Measurements from ENCODE around the gene SDHC.

The SDHC gene

DNA sequence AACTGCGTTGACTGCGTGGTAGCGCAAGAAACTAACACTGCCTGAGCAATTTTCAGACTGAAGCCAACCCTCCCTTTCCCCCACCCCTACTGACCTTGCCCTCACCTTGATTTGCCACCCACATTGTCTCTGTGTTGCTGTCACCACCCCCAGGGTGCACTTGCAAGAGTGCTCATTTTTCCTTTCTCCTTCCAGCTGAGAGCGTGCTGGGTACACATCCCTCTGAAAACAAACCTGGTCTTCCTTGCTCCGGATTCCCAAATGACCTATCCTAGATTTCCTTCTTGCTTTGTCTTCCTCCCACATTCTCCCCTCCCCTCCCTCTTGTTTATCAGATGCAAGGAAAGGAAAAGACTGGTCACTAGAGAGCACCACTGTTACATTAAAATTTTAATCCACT, 28.7 kb upstream of the SDHC start:
- H3F3A ChIP-seq (ENCODE audit: low read depth): no peaks in the 10 kb centered on the region
- H3K79me2 ChIP-seq (ENCODE audit: insufficient read depth, low read length): no peaks in the 10 kb centered on the region
- no peaks in the 10 kb centered on the region for H3K36me3 ChIP-seq (ENCODE audit: insufficient read depth, low read length)
- no peak for TF ChIP-seq EZH2phosphoT487 (IDR thresholded peaks at IDR 0.05; ENCODE audit: borderline replicate concordance)
- TF ChIP-seq, protein P1, sequence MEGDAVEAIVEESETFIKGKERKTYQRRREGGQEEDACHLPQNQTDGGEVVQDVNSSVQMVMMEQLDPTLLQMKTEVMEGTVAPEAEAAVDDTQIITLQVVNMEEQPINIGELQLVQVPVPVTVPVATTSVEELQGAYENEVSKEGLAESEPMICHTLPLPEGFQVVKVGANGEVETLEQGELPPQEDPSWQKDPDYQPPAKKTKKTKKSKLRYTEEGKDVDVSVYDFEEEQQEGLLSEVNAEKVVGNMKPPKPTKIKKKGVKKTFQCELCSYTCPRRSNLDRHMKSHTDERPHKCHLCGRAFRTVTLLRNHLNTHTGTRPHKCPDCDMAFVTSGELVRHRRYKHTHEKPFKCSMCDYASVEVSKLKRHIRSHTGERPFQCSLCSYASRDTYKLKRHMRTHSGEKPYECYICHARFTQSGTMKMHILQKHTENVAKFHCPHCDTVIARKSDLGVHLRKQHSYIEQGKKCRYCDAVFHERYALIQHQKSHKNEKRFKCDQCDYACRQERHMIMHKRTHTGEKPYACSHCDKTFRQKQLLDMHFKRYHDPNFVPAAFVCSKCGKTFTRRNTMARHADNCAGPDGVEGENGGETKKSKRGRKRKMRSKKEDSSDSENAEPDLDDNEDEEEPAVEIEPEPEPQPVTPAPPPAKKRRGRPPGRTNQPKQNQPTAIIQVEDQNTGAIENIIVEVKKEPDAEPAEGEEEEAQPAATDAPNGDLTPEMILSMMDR (conservative IDR thresholded peaks at IDR 0.05; ENCODE audit: low read length): no peak
- no peak overlapping the region for H2AFZ ChIP-seq (ENCODE audit: low read length)
- no peaks in the 10 kb centered on the region for H3K9me3 ChIP-seq (ENCODE audit: insufficient read depth, low read depth, low read length)
- no peak overlapping the region for H3K4me2 ChIP-seq (ENCODE audit: low read depth, low read length, poor library complexity, severe bottlenecking)
- H4K20me1 ChIP-seq (ENCODE audit: insufficient read depth, low read length, poor library complexity, severe bottlenecking): no peaks in the 10 kb centered on the region
- H3K4me1 ChIP-seq (ENCODE audit: insufficient read depth, low read length, poor library complexity, severe bottlenecking): no peaks in the 10 kb centered on the region
- H3K4me3 ChIP-seq (ENCODE audit: low read length, poor library complexity, severe bottlenecking): no peak overlapping the region
- peaks cover 3% of the 10 kb centered on the region for H3K27me3 ChIP-seq (ENCODE audit: insufficient read depth, low read length, poor library complexity, severe bottlenecking)
- no peaks in the 10 kb centered on the region for H3K9me2 ChIP-seq (replicated peaks; ENCODE audit: low read depth, low read length)
- no peak overlapping the region for H3K9ac ChIP-seq (ENCODE audit: low read depth, low read length, poor library complexity, severe bottlenecking)

- no peaks in the 10 kb centered on the region for H3F3A ChIP-seq (ENCODE audit: low read depth)
- no peaks in the 10 kb centered on the region for H3K9me2 ChIP-seq (replicated peaks; ENCODE audit: low read depth, low read length)
- H3K4me1 ChIP-seq (ENCODE audit: insufficient read depth, low read length, poor library complexity, severe bottlenecking): no peaks in the 10 kb centered on the region
- TF ChIP-seq, protein P1 (conservative IDR thresholded peaks at IDR 0.05; ENCODE audit: low read length): no peak
- TF ChIP-seq EZH2phosphoT487 (IDR thresholded peaks at IDR 0.05; ENCODE audit: borderline replicate concordance): no peak
- H4K20me1 ChIP-seq (ENCODE audit: insufficient read depth, low read length, poor library complexity, severe bottlenecking): no peaks in the 10 kb centered on the region
- peaks cover 3% of the 10 kb centered on the region for H3K27me3 ChIP-seq (ENCODE audit: insufficient read depth, low read length, poor library complexity, severe bottlenecking)
- no peak overlapping the region for H3K9ac ChIP-seq (ENCODE audit: low read depth, low read length, poor library complexity, severe bottlenecking)
- H3K9me3 ChIP-seq (ENCODE audit: insufficient read depth, low read depth, low read length): no peaks in the 10 kb centered on the region
- no peaks in the 10 kb centered on the region for H3K36me3 ChIP-seq (ENCODE audit: insufficient read depth, low read length)
- no peak overlapping the region for H3K4me2 ChIP-seq (ENCODE audit: low read depth, low read length, poor library complexity, severe bottlenecking)
- H3K4me3 ChIP-seq (ENCODE audit: low read length, poor library complexity, severe bottlenecking): no peak overlapping the region
- no peak overlapping the region for H2AFZ ChIP-seq (ENCODE audit: low read length)
- no peaks in the 10 kb centered on the region for H3K79me2 ChIP-seq (ENCODE audit: insufficient read depth, low read length)
These were observed 26.6 kb upstream of the SDHC start for GRCh38 chr1:161287482-161288054.

GRCh38 chr1:161290779-161291178, 23.4 kb upstream of the SDHC start:
- Histone ChIP-seq H3F3A (ENCODE audit: low read depth) (no peaks in the 10 kb centered on the region), H3K9me2 (replicated peaks; ENCODE audit: low read depth, low read length) (no peaks in the 10 kb centered on the region), H3K79me2 (ENCODE audit: insufficient read depth, low read length) (no peaks in the 10 kb centered on the region), H3K9ac (ENCODE audit: low read depth, low read length, poor library complexity, severe bottlenecking) (no peak overlapping the region), H3K4me1 (ENCODE audit: insufficient read depth, low read length, poor library complexity, severe bottlenecking) (no peaks in the 10 kb centered on the region), H4K20me1 (ENCODE audit: insufficient read depth, low read length, poor library complexity, severe bottlenecking) (no peaks in the 10 kb centered on the region), H3K4me3 (ENCODE audit: low read length, poor library complexity, severe bottlenecking) (no peak overlapping the region), H3K4me2 (ENCODE audit: low read depth, low read length, poor library complexity, severe bottlenecking) (no peak overlapping the region), H3K27me3 (ENCODE audit: insufficient read depth, low read length, poor library complexity, severe bottlenecking) (no peaks in the 10 kb centered on the region), H3K9me3 (ENCODE audit: insufficient read depth, low read depth, low read length) (no peaks in the 10 kb centered on the region), H3K36me3 (ENCODE audit: insufficient read depth, low read length) (no peaks in the 10 kb centered on the region), H2AFZ (ENCODE audit: low read length) (no peak overlapping the region)
- no peak for TF ChIP-seq EZH2phosphoT487 (IDR thresholded peaks at IDR 0.05; ENCODE audit: borderline replicate concordance)
- TF ChIP-seq, protein P1 (conservative IDR thresholded peaks at IDR 0.05; ENCODE audit: low read length): no peak
